SK-N-SH (cell line): Measurements from ENCODE around the gene XCR1. TPM values are rescaled to one million over a fixed set of nuclear protein-coding genes. Genes with fewer than 3 reads are reported as not detected.

ENCODE experiments used
- CTCF ChIA-PET: fragments of 300-600, 350-600 bp; formaldehyde crosslinking; extraction: SDS; loops from one replicate; lab custom pipeline; 2021; lab: Yijun Ruan, JAX
- POLR2A ChIA-PET: fragments of 350-600 bp; sonication (Branson Sonifier 250); formaldehyde crosslinking; extraction: SDS; loops from one replicate; lab custom pipeline; 2020; ENCODE audit warnings: antibody characterized with exemption, inconsistent platforms; lab: Yijun Ruan, JAX
- DNase-seq: peaks from one replicate; pipeline ENCODE4 v3.0.0; 2012
- H2AFZ ChIP-seq: fragments of 200-600 bp; sonication (generic); 2 replicates; pipeline ENCODE4 v1.8.1; 2016; ENCODE audit warnings: antibody characterized with exemption, mild to moderate bottlenecking, low read depth
- H3F3A ChIP-seq: fragments of 200-600 bp; sonication (generic); replicated peaks from 2 replicates; pipeline ENCODE3; 2016; ENCODE audit warnings: antibody characterized with exemption, mild to moderate bottlenecking; ENCODE audit not compliant: insufficient read depth
- H3K27ac ChIP-seq, 2 experiments: fragments of 200-500 bp in 1 of 2; fragments of 200-600 bp in 1 of 2; sonication (Bioruptor generic) in 1 of 2; sonication (generic), shearing (Covaris generic) in 1 of 2; 2 replicates each; pipeline versions ENCODE4 v1.5.1 to v1.6.1; 2014 to 2016; ENCODE audit warnings: low read depth in 2 of 2, inconsistent platforms in 1 of 2, low read length in 1 of 2, mild to moderate bottlenecking in 1 of 2, mixed read lengths in 1 of 2
- H3K27me3 ChIP-seq: fragments of 200-600 bp; sonication (generic), shearing (Covaris generic); 2 replicates; pipeline ENCODE4 v1.6.1; 2016; ENCODE audit warnings: mixed run types; ENCODE audit not compliant: insufficient read depth
- H3K36me3 ChIP-seq, 2 experiments: fragments of 200-500 bp in 1 of 2; fragments of 200-600 bp in 1 of 2; sonication (Bioruptor generic) in 1 of 2; sonication (generic) in 1 of 2; replicated peaks in 1 of 2; 2 replicates each; pipeline versions ENCODE3 to v1.5.1; 2014 to 2016; ENCODE audit warnings: low read length in 1 of 2, mild to moderate bottlenecking in 1 of 2; ENCODE audit not compliant: insufficient read depth in 2 of 2, control insufficient read depth in 1 of 2
- H3K4me1 ChIP-seq, 2 experiments: fragments of 200-500 bp in 1 of 2; fragments of 200-600 bp in 1 of 2; sonication (Bioruptor generic) in 1 of 2; sonication (generic), shearing (Covaris generic) in 1 of 2; 2 replicates each; pipeline versions ENCODE4 v1.5.1 to v1.6.1; 2014 to 2016; ENCODE audit warnings: low read depth in 1 of 2, low read length in 1 of 2, mixed run types in 1 of 2; ENCODE audit not compliant: insufficient read depth in 2 of 2, control insufficient read depth in 1 of 2
- H3K4me2 ChIP-seq: fragments of 200-600 bp; sonication (generic), shearing (Covaris generic); 2 replicates; pipeline ENCODE4 v1.6.1; 2017; ENCODE audit warnings: mixed run types
- H3K4me3 ChIP-seq, 2 experiments: fragments of 200-500 bp in 1 of 2; fragments of 200-600 bp in 1 of 2; sonication (Bioruptor generic) in 1 of 2; sonication (generic), shearing (Covaris generic) in 1 of 2; 2 replicates each; pipeline versions ENCODE4 v1.5.1 to v1.8.1; 2014 to 2016; ENCODE audit warnings: low read depth in 2 of 2, inconsistent platforms in 1 of 2, low read length in 1 of 2, mild to moderate bottlenecking in 1 of 2, mixed read lengths in 1 of 2, moderate library complexity in 1 of 2
- H3K79me2 ChIP-seq: fragments of 200-600 bp; sonication (generic); 2 replicates; pipeline ENCODE4 v1.8.1; 2017; ENCODE audit warnings: mild to moderate bottlenecking; ENCODE audit not compliant: insufficient read depth
- H3K9ac ChIP-seq: fragments of 200-600 bp; sonication (generic); 2 replicates; pipeline ENCODE4 v1.6.1; 2017; ENCODE audit warnings: mixed run types
- H3K9me2 ChIP-seq: fragments of 200-600 bp; sonication (generic); 2 replicates; pipeline ENCODE4 v1.6.1; 2017; ENCODE audit warnings: mixed run types
- H3K9me3 ChIP-seq: fragments of 200-600 bp; sonication (generic); 2 replicates; pipeline ENCODE4 v1.6.1; 2017; ENCODE audit warnings: mixed run types, mild to moderate bottlenecking, moderate library complexity
- H4K20me1 ChIP-seq: fragments of 200-600 bp; sonication (generic); 2 replicates; pipeline ENCODE4 v1.6.1; 2017; ENCODE audit warnings: mild to moderate bottlenecking, mixed run types; ENCODE audit not compliant: insufficient read depth
- FOXM1 ChIP-seq: IDR thresholded peaks from 2 replicates; pipeline ENCODE4 v1.4.0; 2012; ENCODE audit warnings: low read depth, mild to moderate bottlenecking
- GABPA ChIP-seq: IDR thresholded peaks from 2 replicates; pipeline ENCODE4 v1.4.0; 2012; ENCODE audit warnings: low read depth, mild to moderate bottlenecking
- GATA2 ChIP-seq: sonication (generic); formaldehyde crosslinking; IDR thresholded peaks from 2 replicates; pipeline ENCODE4 v1.5.0; 2020; ENCODE audit warnings: mild to moderate bottlenecking, missing genetic modification reagents
- MEF2A ChIP-seq: IDR thresholded peaks from 2 replicates; pipeline ENCODE4 v1.4.0; 2012; ENCODE audit warnings: low read depth, borderline replicate concordance
- NFIC ChIP-seq: IDR thresholded peaks from 2 replicates; pipeline ENCODE4 v1.4.0; 2012; ENCODE audit warnings: borderline replicate concordance
- RAD21 ChIP-seq: IDR thresholded peaks from 2 replicates; pipeline ENCODE4 v1.6.1; 2012; ENCODE audit warnings: mild to moderate bottlenecking, low read length
- REST ChIP-seq: IDR thresholded peaks from 2 replicates; pipeline ENCODE4 v1.6.1; 2012; ENCODE audit warnings: mild to moderate bottlenecking, low read depth, low read length, moderate library complexity
- RFX5 ChIP-seq: IDR thresholded peaks from 2 replicates; pipeline ENCODE4 v1.6.1; 2012; ENCODE audit warnings: mild to moderate bottlenecking, improper control_type of control experiment, low read length
- RXRA ChIP-seq: IDR thresholded peaks from 2 replicates; pipeline ENCODE4 v1.4.0; 2012; ENCODE audit warnings: low read depth, mild to moderate bottlenecking, borderline replicate concordance
- SIN3A ChIP-seq: IDR thresholded peaks from 2 replicates; pipeline ENCODE4 v1.6.1; 2012; ENCODE audit warnings: low read depth, mild to moderate bottlenecking, low read length, moderate library complexity, borderline replicate concordance
- SMC3 ChIP-seq: IDR thresholded peaks from 2 replicates; pipeline ENCODE4 v1.6.1; 2012; ENCODE audit warnings: low read depth, low read length, improper control_type of control experiment
- TCF12 ChIP-seq: IDR thresholded peaks from 2 replicates; pipeline ENCODE4 v1.4.0; 2012
- TEAD4 ChIP-seq: IDR thresholded peaks from 2 replicates; pipeline ENCODE4 v1.4.0; 2012; ENCODE audit warnings: mild to moderate bottlenecking, borderline replicate concordance; ENCODE audit not compliant: insufficient read depth
- WGBS: methylation state at CpG from one replicate; pipeline ENCODE4 v1.1.6; 2017; ENCODE audit warnings: low lambda C conversion rate; 5-methylcytosine and 5-hydroxymethylcytosine counted together
- polyA plus RNA-seq, 3 experiments: library from polyadenylated mRNA; depleted of rRNA; stranded (reverse); fragments of >200 nt; gene quantifications; 2 replicates each; pipeline ENCODE4 v1.2.3, GENCODE V29; 2012

XCR1 gene
- polyA plus RNA-seq, 1 of the 3 experiments (the other 2 are of a cell fraction): not detected

- Histone ChIP-seq H3K9ac (no peak overlapping the region), H3K36me3 (no peaks in the 10 kb centered on the region), H3K9me2 (no peaks in the 10 kb centered on the region), H3K27ac (no peak overlapping the region), H3K4me1 (no peaks in the 10 kb centered on the region), H3K4me2 (no peak overlapping the region), H3K27me3 (peaks cover 4% of the 10 kb centered on the region; the same call in 1 of the 2 replicates), H3K4me3 (no peak overlapping the region), H3F3A (no peaks in the 10 kb centered on the region), H4K20me1 (no peaks in the 10 kb centered on the region), H3K9me3 (no peaks in the 10 kb centered on the region), H3K79me2 (no peaks in the 10 kb centered on the region), H2AFZ (no peak overlapping the region)
- 64% methylated on average over 33 of the region's 37 CpGs for WGBS
- DNase-seq: no peak
- TF ChIP-seq TCF12 (no peak), REST (no peak), SMC3 (no peak), GATA2 (CRISPR knock-in tag) (no peak), RFX5 (no peak), FOXM1 (no peak), SIN3A (no peak), GABPA (no peak), MEF2A (no peak), RAD21 (no peak), NFIC (no peak), RXRA (no peak)
- ChIA-PET CTCF (interaction anchor here (0.9 kb wide), 1 partner anchor 14 kb away, joined by 3 read pairs; no protein-coding TSS in a partner anchor), POLR2A (no interaction called here)
Observed at GRCh38 chr3:46020766-46021510, 6.3 kb downstream of the XCR1 start.

GRCh38 chr3:46019707-46020106 is 7.6 kb downstream of the XCR1 start:
- H4K20me1 ChIP-seq: no peaks in the 10 kb centered on the region
- no peak overlapping the region for H3K9ac ChIP-seq
- no peaks in the 10 kb centered on the region for H3F3A ChIP-seq
- 6% methylated on average over 1 of the region's 1 CpG for WGBS
- TF ChIP-seq RAD21 (no peak), TEAD4 (no peak)
- CTCF ChIA-PET: interaction anchor here (0.8 kb wide), 1 partner anchor 81 kb away, joined by 3 read pairs; no protein-coding TSS in a partner anchor
- DNase-seq: no peak
- no peaks in the 10 kb centered on the region for H3K9me3 ChIP-seq
- H2AFZ ChIP-seq: no peak overlapping the region
- no peaks in the 10 kb centered on the region for H3K4me1 ChIP-seq
- H3K27me3 ChIP-seq: peaks cover 11% of the 10 kb centered on the region; the same call in 1 of the 2 replicates
- no peaks in the 10 kb centered on the region for H3K36me3 ChIP-seq
- no peak overlapping the region for H3K27ac ChIP-seq
- no peaks in the 10 kb centered on the region for H3K9me2 ChIP-seq
- POLR2A ChIA-PET: no interaction called here
- H3K4me2 ChIP-seq: no peak overlapping the region
- no peaks in the 10 kb centered on the region for H3K79me2 ChIP-seq
- H3K4me3 ChIP-seq: no peak overlapping the region
